ENCODE data around the gene PRDM10.

DNA sequence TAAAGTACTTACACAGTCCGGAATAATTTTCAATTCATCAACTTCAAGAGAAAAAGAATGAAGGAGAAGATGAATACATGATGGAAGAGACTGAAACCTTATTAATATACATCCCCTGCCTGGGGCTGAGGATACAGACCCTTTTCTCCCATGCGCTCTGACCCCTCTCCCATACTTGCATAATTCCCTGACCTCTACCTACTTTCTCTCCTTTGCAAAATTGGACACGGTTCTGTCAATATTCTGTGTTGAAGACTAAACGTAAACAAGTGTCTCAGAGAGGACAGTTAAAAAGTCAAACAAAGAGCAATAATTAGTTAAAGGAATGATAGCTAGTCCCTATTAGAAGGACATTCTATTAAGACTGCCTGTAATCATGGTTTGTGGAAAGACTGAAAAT is 7.5 kb downstream of the PRDM10 start:
- TF ChIP-seq EZH2 (IDR thresholded peaks at IDR 0.05; ENCODE audit: low read length, missing control alignments) (no peak), CTCF (conservative IDR thresholded peaks at IDR 0.05 in 1 of 2, IDR thresholded peaks at IDR 0.05 in 1 of 2; ENCODE audit: low read depth in 1 of 2, low read length in 2 of 2) (no peak)

Data from fibroblast of lung (primary cell).